Measurements from ENCODE around the gene AK2. TPM values are rescaled to one million over a fixed set of nuclear protein-coding genes. Genes with fewer than 3 reads are reported as not detected.

The AK2 gene
- total and polyA plus RNA-seq, 2 donors (not counting 3 experiments of a cell fraction or from before 2014, with no cell fraction given), result 107 to 134 TPM

DNA sequence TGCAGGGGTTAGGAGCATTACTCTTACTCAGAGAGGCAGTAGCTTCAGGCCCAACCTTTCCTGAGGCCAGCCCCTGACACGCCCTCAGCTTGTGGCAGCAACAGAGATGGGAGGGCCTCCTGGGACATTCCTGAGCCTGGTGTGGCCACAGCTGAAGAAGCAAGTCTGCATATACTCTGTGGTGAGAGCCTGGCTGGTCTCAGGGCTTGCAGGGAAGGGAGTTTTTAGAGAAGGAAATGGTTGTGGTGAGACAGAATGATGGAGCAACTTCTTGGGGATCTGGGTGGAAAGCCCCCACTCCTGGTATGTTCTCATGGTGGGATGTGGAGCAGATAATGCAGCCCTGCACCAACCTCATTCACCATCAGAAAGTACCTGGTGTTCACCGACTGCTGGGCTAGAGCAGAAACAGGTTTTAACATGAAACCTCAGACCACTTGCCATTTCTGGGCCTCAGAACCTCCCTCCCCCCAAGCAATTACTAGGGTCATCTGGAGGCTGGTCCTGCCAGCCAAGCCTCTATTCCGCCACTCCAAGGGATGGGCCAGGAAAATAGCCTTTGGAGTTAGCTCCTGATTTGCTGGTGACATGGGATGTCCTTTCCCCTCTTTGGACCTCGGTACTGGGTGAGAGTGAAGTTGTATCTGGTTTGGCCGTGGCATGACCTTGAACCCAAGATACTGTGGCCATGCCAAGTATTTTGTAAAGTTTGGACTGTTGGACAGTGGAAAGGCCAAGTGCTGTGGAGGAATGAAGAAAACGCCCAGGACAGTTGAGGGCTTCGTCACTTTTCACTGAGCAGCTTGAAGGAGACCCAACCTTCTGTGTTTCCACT lies 44.0 kb downstream of the AK2 start:
- H3K9me3 ChIP-seq (replicated peaks; ENCODE audit: control insufficient read depth, insufficient read depth, low read length), result no peaks in the 10 kb centered on the region
- FAIRE-seq (peak; percentile 84), DNase-seq (ENCODE audit: low read depth, low spot score) (peak; percentile 46)
- H3K4me1 ChIP-seq (ENCODE audit: control insufficient read depth, extremely low read depth, insufficient read depth, low read length), result peaks cover 41% of the 10 kb centered on the region
- H3K79me2 ChIP-seq (ENCODE audit: control insufficient read depth, insufficient read depth, low read length), result no peaks in the 10 kb centered on the region
- no peaks in the 10 kb centered on the region for H3K27me3 ChIP-seq (ENCODE audit: control insufficient read depth in 2 of 2, insufficient read depth in 2 of 2, low read length in 2 of 2)
- TF ChIP-seq, protein P1, sequence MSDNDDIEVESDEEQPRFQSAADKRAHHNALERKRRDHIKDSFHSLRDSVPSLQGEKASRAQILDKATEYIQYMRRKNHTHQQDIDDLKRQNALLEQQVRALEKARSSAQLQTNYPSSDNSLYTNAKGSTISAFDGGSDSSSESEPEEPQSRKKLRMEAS (IDR thresholded peaks at IDR 0.05; ENCODE audit: insufficient read depth, insufficient read length), result no peak
- TF ChIP-seq GATA2 (IDR thresholded peaks at IDR 0.05; ENCODE audit: insufficient read depth, insufficient read length, low read depth, low read length) (no peak), MYC (IDR thresholded peaks at IDR 0.05; ENCODE audit: low read depth, low read length) (no peak), EZH2 (IDR thresholded peaks at IDR 0.05; ENCODE audit: borderline replicate concordance, low read depth, low read length, severe bottlenecking) (no peak), JUN (IDR thresholded peaks at IDR 0.05; ENCODE audit: borderline replicate concordance, insufficient read depth, insufficient read length, low read depth) (no peak), POLR2A (IDR thresholded peaks at IDR 0.05; ENCODE audit: low read depth, low read length) (no peak), FOS (IDR thresholded peaks at IDR 0.05; ENCODE audit: borderline replicate concordance, insufficient read depth, low read length) (no peak), POLR2AphosphoS5 (IDR thresholded peaks at IDR 0.05; ENCODE audit: insufficient read depth, low read depth, low read length) (no peak)
- TF ChIP-seq, protein P2, sequence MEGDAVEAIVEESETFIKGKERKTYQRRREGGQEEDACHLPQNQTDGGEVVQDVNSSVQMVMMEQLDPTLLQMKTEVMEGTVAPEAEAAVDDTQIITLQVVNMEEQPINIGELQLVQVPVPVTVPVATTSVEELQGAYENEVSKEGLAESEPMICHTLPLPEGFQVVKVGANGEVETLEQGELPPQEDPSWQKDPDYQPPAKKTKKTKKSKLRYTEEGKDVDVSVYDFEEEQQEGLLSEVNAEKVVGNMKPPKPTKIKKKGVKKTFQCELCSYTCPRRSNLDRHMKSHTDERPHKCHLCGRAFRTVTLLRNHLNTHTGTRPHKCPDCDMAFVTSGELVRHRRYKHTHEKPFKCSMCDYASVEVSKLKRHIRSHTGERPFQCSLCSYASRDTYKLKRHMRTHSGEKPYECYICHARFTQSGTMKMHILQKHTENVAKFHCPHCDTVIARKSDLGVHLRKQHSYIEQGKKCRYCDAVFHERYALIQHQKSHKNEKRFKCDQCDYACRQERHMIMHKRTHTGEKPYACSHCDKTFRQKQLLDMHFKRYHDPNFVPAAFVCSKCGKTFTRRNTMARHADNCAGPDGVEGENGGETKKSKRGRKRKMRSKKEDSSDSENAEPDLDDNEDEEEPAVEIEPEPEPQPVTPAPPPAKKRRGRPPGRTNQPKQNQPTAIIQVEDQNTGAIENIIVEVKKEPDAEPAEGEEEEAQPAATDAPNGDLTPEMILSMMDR (IDR thresholded peaks at IDR 0.05; ENCODE audit: extremely low read depth in 1 of 2, insufficient read depth in 1 of 2, low read depth in 1 of 2, low read length in 2 of 2), result no peak
- CTCF ChIA-PET, result interaction anchor here (0.8 to 4.9 kb wide), 8 partner anchors 8 to 59 kb away, joined by 3 to 28 read pairs (median 5); no protein-coding TSS in a partner anchor
- BruUV-seq (replicated peaks), result no TSS peak
- dilution Hi-C loops (cut with MboI; ENCODE audit: extremely low pct_ligation_motif_present, low sequenced_read_pairs) (no loop called here), intact Hi-C loops (cut with micrococcal nuclease) (no loop called here)
- H3K36me3 ChIP-seq (ENCODE audit: control insufficient read depth in 2 of 2, extremely low read depth in 1 of 2, insufficient read depth in 2 of 2, low read length in 2 of 2), result no peaks in the 10 kb centered on the region
- H3K4me3 ChIP-seq (replicated peaks in 1 of 3; ENCODE audit: insufficient read depth in 1 of 3, low read depth in 1 of 3, low read length in 3 of 3), result no peak overlapping the region
- H4K20me1 ChIP-seq (replicated peaks; ENCODE audit: control insufficient read depth, extremely low read depth, insufficient read depth, low read length), result no peaks in the 10 kb centered on the region
- H3K9me1 ChIP-seq (replicated peaks; ENCODE audit: control insufficient read depth, extremely low read depth, insufficient read depth, low read length), result no peaks in the 10 kb centered on the region
- POLR2A ChIA-PET, result interaction anchor here (0.5 to 0.8 kb wide), 3 partner anchors 13 to 65 kb away, joined by 3 to 4 read pairs (median 3); partner anchors contain the start of gene RNF19B
- peak overlapping the region; percentile 36 for H3K27ac ChIP-seq (ENCODE audit: insufficient read depth, low read depth, low read length)
- no peak overlapping the region for H2AFZ ChIP-seq (ENCODE audit: low read depth, low read length)
- no peak overlapping the region for H3K4me2 ChIP-seq (ENCODE audit: insufficient read depth, low read length)
- H3K9ac ChIP-seq (replicated peaks; ENCODE audit: extremely low read depth, insufficient read depth, low read length), result no peak overlapping the region
